Stimulated activated naive CD8-positive, alpha-beta T cell treated with anti-CD3 and anti-CD28 coated beads, Interleukin-15, amount 100 ng/mL, for 72 hours (primary cell): Measurements from ENCODE around the gene LGR4.
A peak's percentile ranks its signal among the peaks of the same experiment; 100 is the strongest.
"Not testable (repeated sequence)": the region's sequence is repeated elsewhere in the genome, so short reads cannot be mapped to it uniquely, and the experiment has no call there.

Experiments used
- ATAC-seq: fragments of 150-1000 bp; cut with Tn5 transposase; 2 replicates; pipeline ENCODE4 v1.10.0; 2021; ENCODE audit warnings: mild to moderate bottlenecking, moderate library complexity
- DNase-seq, 2 donors: peaks; one replicate each; pipeline ENCODE4 v3.0.0; 2021 to 2022
- H3K27ac Mint-ChIP-seq, 2 donors: one replicate each; pipeline ENCODE4 v1.8.0; 2022; ENCODE audit warnings: mild to moderate bottlenecking in 2 of 2, mixed read lengths in 2 of 2, moderate library complexity in 2 of 2
- H3K27me3 Mint-ChIP-seq: one replicate; pipeline ENCODE4 v1.8.0; 2022; ENCODE audit warnings: mixed read lengths
- H3K4me1 Mint-ChIP-seq: one replicate; pipeline ENCODE4 v1.8.0; 2022; ENCODE audit warnings: mild to moderate bottlenecking, mixed read lengths
- H3K4me3 Mint-ChIP-seq, 2 donors: one replicate each; pipeline ENCODE4 v1.8.0; 2022; ENCODE audit warnings: mild to moderate bottlenecking in 2 of 2, mixed read lengths in 2 of 2, moderate library complexity in 1 of 2
- H3K9me3 Mint-ChIP-seq, 2 donors: one replicate each; pipeline ENCODE4 v1.8.0; 2022; ENCODE audit warnings: mixed read lengths in 2 of 2

Gene LGR4

DNA sequence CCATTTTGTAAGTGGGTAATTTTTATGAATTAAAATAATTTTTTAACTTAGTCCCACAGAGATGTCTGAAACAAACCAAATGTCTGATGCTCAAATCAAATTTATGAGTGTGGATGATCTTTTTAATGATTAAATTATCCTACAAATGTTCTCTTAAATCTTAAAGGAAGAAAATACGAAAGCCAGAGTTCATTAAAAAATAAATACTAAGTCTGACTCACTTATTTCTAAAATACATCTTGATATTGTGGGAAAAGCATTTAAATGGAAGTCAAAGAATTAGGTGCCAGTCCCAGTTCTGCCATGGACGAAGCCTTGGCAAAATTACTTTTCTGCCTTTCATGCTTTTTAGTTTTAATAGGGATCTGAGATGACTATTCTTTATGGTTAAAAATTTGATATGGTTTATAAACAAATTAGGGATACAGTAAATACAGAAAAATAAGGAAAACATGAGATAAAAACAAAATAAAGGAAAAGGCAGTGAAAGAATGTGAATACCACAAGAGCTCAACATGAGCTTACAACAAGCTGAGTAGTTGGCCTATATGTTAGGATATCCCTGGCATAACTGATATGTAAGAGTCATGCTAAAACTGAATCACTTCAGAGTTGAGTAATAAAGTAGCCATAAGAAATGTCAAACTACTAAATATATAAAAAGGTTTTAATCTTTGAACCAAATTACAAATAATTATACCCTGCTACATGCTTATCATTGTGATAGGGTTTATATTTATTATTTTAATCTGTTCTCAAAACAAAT, 118.8 kb downstream of the LGR4 start:
- H3K4me3 Mint-ChIP-seq: no peak overlapping the region
- DNase-seq (no peak), ATAC-seq (no peak)
- no peak overlapping the region for H3K27ac Mint-ChIP-seq
- H3K27me3 Mint-ChIP-seq: no peaks in the 10 kb centered on the region
- H3K4me1 Mint-ChIP-seq: peaks cover 9% of the 10 kb centered on the region
- H3K9me3 Mint-ChIP-seq: no peaks in the 10 kb centered on the region

DNA sequence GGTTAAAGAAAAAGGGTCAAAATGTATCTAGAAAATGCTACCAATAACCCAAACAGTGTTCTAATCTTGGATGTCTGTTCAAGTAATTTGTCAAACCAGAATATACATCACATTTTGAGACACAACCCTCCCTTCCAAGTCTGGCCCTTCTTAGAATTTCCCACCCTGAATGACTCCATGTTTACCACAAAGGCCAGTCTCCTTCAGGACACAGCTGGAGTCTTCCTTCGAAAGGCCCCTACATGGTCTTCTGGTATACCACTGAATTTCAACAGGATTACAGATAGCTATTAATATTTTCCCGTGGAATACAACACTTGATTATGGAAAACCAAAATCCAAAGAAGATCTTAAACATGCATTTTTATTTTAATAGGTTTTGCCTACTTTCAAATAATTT, 119.8 kb downstream of the LGR4 start:
- H3K4me3 Mint-ChIP-seq: no peak overlapping the region
- DNase-seq (no peak), ATAC-seq (no peak)
- no peak overlapping the region for H3K27ac Mint-ChIP-seq
- H3K27me3 Mint-ChIP-seq: no peaks in the 10 kb centered on the region
- H3K9me3 Mint-ChIP-seq: no peaks in the 10 kb centered on the region
- H3K4me1 Mint-ChIP-seq: no peaks in the 10 kb centered on the region

GRCh38 chr11:27350511-27350910, 122.1 kb downstream of the LGR4 start:
- DNase-seq (no peak), ATAC-seq (no peak)
- Mint-ChIP-seq H3K4me3 (no peak overlapping the region), H3K27ac (no peak overlapping the region), H3K27me3 (no peaks in the 10 kb centered on the region), H3K4me1 (no peaks in the 10 kb centered on the region), H3K9me3 (no peaks in the 10 kb centered on the region)

GRCh38 chr11:27349919-27350318, 122.7 kb downstream of the LGR4 start:
- Mint-ChIP-seq H3K9me3 (no peaks in the 10 kb centered on the region), H3K27ac (no peak overlapping the region), H3K27me3 (no peaks in the 10 kb centered on the region), H3K4me1 (no peaks in the 10 kb centered on the region), H3K4me3 (no peak overlapping the region)
- ATAC-seq (no peak), DNase-seq (no peak)

- H3K27me3 Mint-ChIP-seq: no peaks in the 10 kb centered on the region
- DNase-seq: no peak
- H3K4me3 Mint-ChIP-seq: no peak overlapping the region
- no peak for ATAC-seq
- no peaks in the 10 kb centered on the region for H3K4me1 Mint-ChIP-seq
- no peak overlapping the region for H3K27ac Mint-ChIP-seq
- no peaks in the 10 kb centered on the region for H3K9me3 Mint-ChIP-seq
These were observed 124.2 kb downstream of the LGR4 start for GRCh38 chr11:27348340-27348873.

- Mint-ChIP-seq H3K27ac (no peak overlapping the region), H3K4me3 (no peak overlapping the region), H3K9me3 (no peaks in the 10 kb centered on the region), H3K4me1 (no peaks in the 10 kb centered on the region), H3K27me3 (no peaks in the 10 kb centered on the region)
- ATAC-seq: no peak
- no peak for DNase-seq
These were observed 124.9 kb downstream of the LGR4 start for GRCh38 chr11:27347359-27348339.

DNA sequence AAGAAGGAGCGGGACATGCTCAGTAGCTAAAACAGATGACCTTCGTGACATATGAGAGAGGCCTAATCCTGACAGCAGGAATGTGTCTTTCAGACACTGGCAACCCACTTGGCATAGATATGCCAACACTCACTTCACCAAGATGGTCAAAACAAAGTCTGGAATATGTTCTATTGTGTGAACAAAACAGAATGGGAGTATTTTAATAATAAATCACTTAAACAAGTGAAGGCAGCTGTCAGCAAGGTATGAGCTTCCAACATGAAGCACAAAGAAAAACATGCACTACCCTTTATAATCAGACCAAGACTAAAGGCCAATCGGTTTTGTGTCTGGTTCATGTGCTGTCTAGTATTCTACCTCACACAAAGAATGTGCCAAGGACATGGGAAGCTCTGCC, 132.6 kb downstream of the LGR4 start:
- no peak for DNase-seq
- ATAC-seq: no peak
- Mint-ChIP-seq H3K27me3 (no peaks in the 10 kb centered on the region), H3K9me3 (peaks cover 0 to 5% of the 10 kb centered on the region in 2 donors), H3K4me3 (no peak overlapping the region), H3K27ac (no peak overlapping the region), H3K4me1 (no peaks in the 10 kb centered on the region)

- H3K4me1 Mint-ChIP-seq, DNase-seq, ATAC-seq, H3K4me3 Mint-ChIP-seq, H3K27me3 Mint-ChIP-seq, H3K9me3 Mint-ChIP-seq, H3K27ac Mint-ChIP-seq: not testable (repeated sequence)
These were observed 137.8 kb downstream of the LGR4 start for GRCh38 chr11:27334764-27335163.

DNA sequence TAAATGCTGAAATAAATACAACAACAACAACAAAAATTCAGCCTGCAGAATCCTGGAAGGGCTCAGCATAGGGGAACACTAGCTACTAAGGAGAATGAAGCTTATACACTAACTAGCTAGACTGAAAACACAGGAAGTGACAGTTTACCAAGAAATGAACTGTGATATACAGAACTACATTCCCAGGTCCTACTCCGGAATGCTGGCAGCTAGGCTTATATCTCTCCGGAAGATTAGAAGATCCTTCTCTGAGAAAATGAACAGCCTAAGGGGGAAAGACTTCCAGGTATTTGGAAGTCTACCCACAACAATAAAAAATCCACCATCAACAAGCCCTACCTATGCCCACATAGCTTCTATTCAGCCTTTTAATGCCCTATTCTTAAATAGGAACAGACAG, 140.6 kb downstream of the LGR4 start:
- Mint-ChIP-seq H3K4me1 (no peaks in the 10 kb centered on the region), H3K9me3 (peaks cover 0 to 5% of the 10 kb centered on the region in 2 donors), H3K4me3 (no peak overlapping the region), H3K27me3 (no peaks in the 10 kb centered on the region), H3K27ac (no peak overlapping the region)
- ATAC-seq: no peak
- DNase-seq: no peak

DNA sequence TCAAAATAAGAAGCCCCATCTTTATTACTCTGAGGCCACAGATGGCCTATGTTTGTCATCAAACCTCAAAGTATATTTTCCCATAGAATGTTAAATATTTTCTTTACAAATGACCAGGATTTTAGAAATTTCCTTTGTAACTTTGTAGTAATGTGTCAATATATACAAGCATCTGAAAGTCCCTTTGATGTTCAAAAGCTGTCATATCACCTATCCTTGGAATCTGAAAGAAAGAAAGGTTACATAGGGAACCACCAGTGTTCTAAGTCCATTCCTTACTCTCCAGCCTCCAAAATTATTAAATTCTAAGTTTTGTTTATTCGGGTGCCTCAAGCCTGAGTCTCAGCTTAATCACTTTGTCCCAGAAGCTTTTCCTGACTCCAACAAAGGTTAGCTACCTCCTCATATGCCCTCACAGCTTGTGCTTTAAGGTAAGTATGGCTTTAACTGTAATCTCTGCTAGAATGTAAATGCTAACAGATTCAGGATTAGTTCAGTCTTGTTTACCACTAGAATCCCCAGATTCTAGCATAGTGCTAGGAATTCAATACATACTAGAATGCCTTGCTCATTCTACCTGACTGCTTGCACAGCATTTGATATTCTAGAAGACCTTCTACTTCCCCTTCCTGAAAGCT, 141.8 kb downstream of the LGR4 start:
- H3K27ac Mint-ChIP-seq: peak overlapping the region in 1 of 2 donors; percentile 5
- no peaks in the 10 kb centered on the region for H3K27me3 Mint-ChIP-seq
- no peaks in the 10 kb centered on the region for H3K4me1 Mint-ChIP-seq
- H3K4me3 Mint-ChIP-seq: no peak overlapping the region
- ATAC-seq (no peak), DNase-seq (no peak)
- H3K9me3 Mint-ChIP-seq: peaks cover 6 to 10% of the 10 kb centered on the region in 2 donors

DNA sequence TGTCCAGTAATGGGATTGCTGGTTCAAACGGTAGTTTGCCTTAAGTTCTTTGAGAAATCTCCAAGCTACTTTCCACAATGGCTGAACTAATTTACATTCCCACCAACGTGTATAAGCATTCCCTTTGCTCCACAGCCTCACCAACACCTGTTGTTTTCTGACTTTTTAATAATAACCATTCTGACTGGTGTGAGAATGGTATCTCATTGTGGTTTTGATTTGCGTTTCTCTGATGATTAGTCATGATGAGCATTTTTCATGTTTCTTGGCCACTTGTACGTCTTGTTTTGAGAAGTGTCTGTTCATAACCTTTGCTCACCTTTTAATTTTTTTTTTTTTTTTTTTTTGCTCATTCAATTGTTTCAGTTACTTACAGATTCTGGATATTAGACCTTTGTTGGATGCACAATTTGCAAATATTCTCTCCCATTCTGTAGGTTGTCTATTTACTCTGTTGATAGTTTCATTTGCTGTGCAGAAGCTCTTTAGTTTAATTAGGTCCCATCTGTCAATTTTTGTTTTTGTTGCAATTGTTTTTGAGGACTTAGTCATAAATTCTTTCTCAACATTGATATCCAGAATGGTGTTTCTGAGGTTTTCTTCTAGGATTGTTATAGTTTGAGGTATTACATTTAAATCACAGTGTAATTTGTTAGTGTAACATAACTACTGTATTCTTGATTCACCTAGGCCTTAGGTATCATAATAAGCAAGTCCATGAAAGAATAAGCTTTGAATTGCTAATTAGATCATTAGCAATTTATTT, 142.5 kb downstream of the LGR4 start:
- ATAC-seq (no peak), DNase-seq (no peak)
- Mint-ChIP-seq H3K27me3 (no peaks in the 10 kb centered on the region), H3K9me3 (peaks cover 5 to 11% of the 10 kb centered on the region in 2 donors), H3K4me3 (no peak overlapping the region), H3K27ac (no peak overlapping the region), H3K4me1 (no peaks in the 10 kb centered on the region)

DNA sequence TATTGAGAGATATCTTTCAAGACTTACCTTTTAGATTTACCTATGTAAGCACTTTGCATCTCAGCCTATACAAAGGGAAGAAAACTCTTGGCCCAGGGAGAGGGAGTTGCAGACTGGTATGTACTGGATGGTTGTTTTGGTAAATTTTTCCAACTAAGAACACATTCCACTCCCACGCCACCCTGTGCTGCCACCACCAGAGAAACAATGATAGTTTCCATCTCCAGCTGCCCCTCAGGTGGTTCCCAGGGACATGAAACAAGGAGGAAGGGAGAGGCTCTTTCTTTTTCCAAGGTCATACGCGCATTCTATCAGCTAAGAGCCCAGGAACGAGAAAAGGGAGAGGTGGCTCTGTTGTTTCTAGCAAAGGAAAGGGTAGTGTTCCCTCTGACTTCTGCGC, 144.0 kb downstream of the LGR4 start:
- Mint-ChIP-seq H3K27me3 (no peaks in the 10 kb centered on the region), H3K4me1 (no peaks in the 10 kb centered on the region)
- DNase-seq: no peak

GRCh38 chr11:27327064-27327463, 145.5 kb downstream of the LGR4 start:
- peaks cover 5 to 11% of the 10 kb centered on the region in 2 donors for H3K9me3 Mint-ChIP-seq
- H3K4me1 Mint-ChIP-seq, H3K27me3 Mint-ChIP-seq, H3K4me3 Mint-ChIP-seq, DNase-seq, H3K27ac Mint-ChIP-seq, ATAC-seq: not testable (repeated sequence)

More for the DNA sequence above, 144.0 kb downstream of the LGR4 start:
- Mint-ChIP-seq H3K9me3 (peaks cover 5 to 11% of the 10 kb centered on the region in 2 donors), H3K4me3 (no peak overlapping the region), H3K27ac (no peak overlapping the region)
- ATAC-seq: no peak

- H3K4me3 Mint-ChIP-seq, H3K27ac Mint-ChIP-seq: not testable (repeated sequence)
These were observed 150.4 kb downstream of the LGR4 start for GRCh38 chr11:27322196-27322595.

GRCh38 chr11:27321340-27321739, 151.2 kb downstream of the LGR4 start:
- DNase-seq, H3K27ac Mint-ChIP-seq, ATAC-seq, H3K4me1 Mint-ChIP-seq, H3K4me3 Mint-ChIP-seq, H3K27me3 Mint-ChIP-seq, H3K9me3 Mint-ChIP-seq: not testable (repeated sequence)

More at GRCh38 chr11:27322196-27322595, 150.4 kb downstream of the LGR4 start:
- DNase-seq, ATAC-seq, H3K4me1 Mint-ChIP-seq, H3K27me3 Mint-ChIP-seq: not testable (repeated sequence)
- H3K9me3 Mint-ChIP-seq: peaks cover 5 to 11% of the 10 kb centered on the region in 2 donors
